Gastroesophageal sphincter (tissue), 4 donors: ENCODE measurements around the gene VPS13C. TPM values are rescaled to one million over a fixed set of nuclear protein-coding genes. Genes with fewer than 3 reads are reported as not detected.

Source experiments
- ATAC-seq: fragments of 150-250 bp; one replicate; pipeline ENCODE4 v1.9.1; 2016; ENCODE audit warnings: mild to moderate bottlenecking, moderate library complexity
- H3K27ac ChIP-seq, 4 donors: fragments of 200-600 bp; sonication (generic) in 3 of 4; 1 replicate in 3 of 4; 2 replicates in 1 of 4; pipeline ENCODE4 v1.5.1; 2016 to 2019
- H3K27me3 ChIP-seq: fragments of 200-600 bp; sonication (generic); one replicate; pipeline ENCODE4 v1.5.1; 2019
- H3K36me3 ChIP-seq, 2 donors: fragments of 200-600 bp; sonication (generic); one replicate each; pipeline ENCODE4 v1.5.1; 2019; ENCODE audit warnings: control low read depth in 1 of 2
- H3K4me1 ChIP-seq, 3 donors: fragments of 200-600 bp; sonication (generic); 1 replicate in 2 of 3; 2 replicates in 1 of 3; pipeline ENCODE4 v1.5.1; 2016 to 2019; ENCODE audit warnings: control low read depth in 2 of 3
- H3K4me3 ChIP-seq, 2 donors: fragments of 200-600 bp; sonication (generic); one replicate each; pipeline ENCODE4 v1.5.1; 2019; ENCODE audit warnings: mild to moderate bottlenecking in 1 of 2, moderate library complexity in 1 of 2
- H3K9me3 ChIP-seq, 3 donors: fragments of 200-600 bp; sonication (generic); one replicate each; pipeline ENCODE4 v1.5.1; 2017 to 2019; ENCODE audit warnings: control low read depth in 2 of 3
- EP300 ChIP-seq: sonication (generic); formaldehyde crosslinking; IDR thresholded peaks from one replicate; pipeline ENCODE4 v1.6.1; 2017; ENCODE audit warnings: antibody characterized with exemption, mild to moderate bottlenecking
- POLR2A ChIP-seq, 2 donors: fragments of 450-650 bp; IDR thresholded peaks; one replicate each; pipeline ENCODE4 v1.6.1; 2017; ENCODE audit warnings: antibody characterized with exemption in 2 of 2, mild to moderate bottlenecking in 2 of 2, moderate library complexity in 1 of 2
- POLR2AphosphoS5 ChIP-seq: sonication (generic); formaldehyde crosslinking; IDR thresholded peaks from one replicate; pipeline ENCODE4 v1.6.1; 2017; ENCODE audit warnings: antibody characterized with exemption
- WGBS, 2 donors: methylation state at CpG; one replicate each; pipeline ENCODE4 v1.1.5; 2018; ENCODE audit warnings: low coverage in 1 of 2; 5-methylcytosine and 5-hydroxymethylcytosine counted together
- total RNA-seq, 4 donors: library from RNA; depleted of rRNA; stranded (reverse); fragments of >200 nt; gene quantifications; one replicate each; pipeline ENCODE4 v1.1.0, GENCODE V29; 2016
- TF ChIP-seq, protein P1 (sequence below), 4 experiments: fragments of 200-600 bp in 2 of 4; fragments of 450-650 bp in 2 of 4; sonication (generic) in 1 of 4; IDR thresholded peaks; one replicate each; pipeline ENCODE4 v1.5.1; 2017 to 2019; ENCODE audit warnings: antibody characterized with exemption in 4 of 4, mild to moderate bottlenecking in 2 of 4, moderate library complexity in 2 of 4

The VPS13C gene
- total RNA-seq, 4 donors from 2014 or later = 62.2 to 108 (median 83.4) TPM

- Histone ChIP-seq H3K4me3 (no peak overlapping the region), H3K27ac (no peak overlapping the region), H3K4me1 (peaks cover 0 to 7% (median 0%) of the 10 kb centered on the region in 3 donors), H3K9me3 (no peaks in the 10 kb centered on the region), H3K27me3 (no peaks in the 10 kb centered on the region), H3K36me3 (no peaks in the 10 kb centered on the region)
- ATAC-seq = no peak
- 24 to 37% methylated on average over 5 to 7 of the region's 7 CpGs for WGBS, 2 donors
- TF ChIP-seq EP300 (no peak), POLR2AphosphoS5 (peak; percentile 25), POLR2A (IDR thresholded peaks at IDR 0.05) (no peak)
- TF ChIP-seq, protein P1, sequence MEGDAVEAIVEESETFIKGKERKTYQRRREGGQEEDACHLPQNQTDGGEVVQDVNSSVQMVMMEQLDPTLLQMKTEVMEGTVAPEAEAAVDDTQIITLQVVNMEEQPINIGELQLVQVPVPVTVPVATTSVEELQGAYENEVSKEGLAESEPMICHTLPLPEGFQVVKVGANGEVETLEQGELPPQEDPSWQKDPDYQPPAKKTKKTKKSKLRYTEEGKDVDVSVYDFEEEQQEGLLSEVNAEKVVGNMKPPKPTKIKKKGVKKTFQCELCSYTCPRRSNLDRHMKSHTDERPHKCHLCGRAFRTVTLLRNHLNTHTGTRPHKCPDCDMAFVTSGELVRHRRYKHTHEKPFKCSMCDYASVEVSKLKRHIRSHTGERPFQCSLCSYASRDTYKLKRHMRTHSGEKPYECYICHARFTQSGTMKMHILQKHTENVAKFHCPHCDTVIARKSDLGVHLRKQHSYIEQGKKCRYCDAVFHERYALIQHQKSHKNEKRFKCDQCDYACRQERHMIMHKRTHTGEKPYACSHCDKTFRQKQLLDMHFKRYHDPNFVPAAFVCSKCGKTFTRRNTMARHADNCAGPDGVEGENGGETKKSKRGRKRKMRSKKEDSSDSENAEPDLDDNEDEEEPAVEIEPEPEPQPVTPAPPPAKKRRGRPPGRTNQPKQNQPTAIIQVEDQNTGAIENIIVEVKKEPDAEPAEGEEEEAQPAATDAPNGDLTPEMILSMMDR (IDR thresholded peaks at IDR 0.05) = no peak
These were observed 38.9 kb upstream of the VPS13C start for GRCh38 chr15:62099094-62099601.

- no peaks in the 10 kb centered on the region for H3K27me3 ChIP-seq
- no peak overlapping the region for H3K4me3 ChIP-seq
- H3K4me1 ChIP-seq = peaks cover 0 to 7% (median 0%) of the 10 kb centered on the region in 3 donors
- TF ChIP-seq POLR2A (IDR thresholded peaks at IDR 0.05) = no peak
- TF ChIP-seq, protein P1 (IDR thresholded peaks at IDR 0.05) = no peak
- no peak for TF ChIP-seq POLR2AphosphoS5
- no peak for TF ChIP-seq EP300
- no peaks in the 10 kb centered on the region for H3K36me3 ChIP-seq
- no peaks in the 10 kb centered on the region for H3K9me3 ChIP-seq
- WGBS, 2 donors = 47 to 56% methylated on average over 6 to 7 of the region's 7 CpGs
- ATAC-seq = no peak
- no peak overlapping the region for H3K27ac ChIP-seq
These were observed 34.1 kb upstream of the VPS13C start for GRCh38 chr15:62094388-62094787.

DNA sequence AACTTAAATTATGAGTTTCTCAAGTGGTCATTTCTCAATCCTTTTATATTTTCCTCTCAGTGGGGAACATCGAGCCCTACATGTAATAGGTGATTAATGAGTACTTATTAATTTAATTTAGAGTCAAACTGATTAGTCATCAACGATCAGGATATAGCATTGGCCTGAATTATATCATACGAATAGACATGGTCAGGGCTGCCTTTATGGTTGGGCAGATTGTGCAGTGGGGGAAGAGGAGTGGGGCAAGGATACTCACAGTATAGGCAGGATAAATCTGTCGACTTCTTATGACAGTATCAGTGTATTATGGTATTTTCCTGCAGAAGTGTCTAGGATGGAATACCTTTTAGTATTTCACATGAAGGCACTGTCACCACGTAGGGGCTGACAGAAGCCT is 33.6 kb upstream of the VPS13C start:
- Histone ChIP-seq H3K9me3 (no peaks in the 10 kb centered on the region), H3K4me1 (peaks cover 0 to under 1% (median 0%) of the 10 kb centered on the region in 3 donors), H3K27ac (no peak overlapping the region), H3K4me3 (no peak overlapping the region), H3K27me3 (no peaks in the 10 kb centered on the region), H3K36me3 (no peaks in the 10 kb centered on the region)
- no peak for ATAC-seq
- 77% methylated on average over 4 to 5 of the region's 5 CpGs for WGBS, 2 donors
- no peak for TF ChIP-seq POLR2AphosphoS5
- no peak for TF ChIP-seq EP300
- TF ChIP-seq, protein P1 (IDR thresholded peaks at IDR 0.05) = no peak
- TF ChIP-seq POLR2A (IDR thresholded peaks at IDR 0.05) = no peak

- Histone ChIP-seq H3K4me3 (no peak overlapping the region), H3K27ac (no peak overlapping the region), H3K36me3 (no peaks in the 10 kb centered on the region), H3K4me1 (peaks cover 0 to 6% (median 0%) of the 10 kb centered on the region in 3 donors), H3K27me3 (no peaks in the 10 kb centered on the region), H3K9me3 (no peaks in the 10 kb centered on the region)
- no peak for ATAC-seq
- 70 to 72% methylated on average over 2 to 7 of the region's 7 CpGs for WGBS, 2 donors
- TF ChIP-seq EP300 (no peak), POLR2A (IDR thresholded peaks at IDR 0.05) (no peak), POLR2AphosphoS5 (no peak)
- TF ChIP-seq, protein P1 (IDR thresholded peaks at IDR 0.05) = no peak
These were observed 30.7 kb upstream of the VPS13C start for GRCh38 chr15:62090988-62091387.

DNA sequence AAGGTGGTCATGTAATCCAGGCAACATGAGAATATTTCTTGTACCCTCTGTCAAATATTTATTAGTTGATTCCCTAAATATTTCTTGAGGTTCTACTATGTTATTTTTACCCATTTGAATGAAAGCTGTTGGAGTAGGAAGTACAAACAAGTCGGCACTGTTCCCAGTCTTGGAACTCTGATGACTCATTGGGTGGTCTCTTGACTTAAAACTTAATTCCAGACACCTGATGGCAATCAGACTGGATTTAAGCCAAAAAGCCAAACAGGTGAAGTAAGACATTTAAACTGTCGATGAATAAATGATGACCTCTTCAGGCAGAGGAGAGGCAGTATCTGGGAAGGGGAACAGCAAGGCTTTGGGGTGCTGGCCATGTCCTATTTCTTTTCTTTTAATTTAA is 29.4 kb upstream of the VPS13C start:
- Histone ChIP-seq H3K36me3 (no peaks in the 10 kb centered on the region), H3K4me3 (no peak overlapping the region), H3K27me3 (no peaks in the 10 kb centered on the region), H3K4me1 (peaks cover 0 to 6% (median 0%) of the 10 kb centered on the region in 3 donors), H3K9me3 (no peaks in the 10 kb centered on the region), H3K27ac (no peak overlapping the region)
- WGBS, 2 donors = 60 to 74% methylated on average over 2 of the region's 2 CpGs
- TF ChIP-seq POLR2AphosphoS5 (no peak), POLR2A (IDR thresholded peaks at IDR 0.05) (no peak), EP300 (no peak)
- TF ChIP-seq, protein P1 (IDR thresholded peaks at IDR 0.05) = no peak
- ATAC-seq = no peak
